HepG2 (cell line): ENCODE results near the gene FANCL. TPM values are rescaled to one million over a fixed set of nuclear protein-coding genes. Genes with fewer than 3 reads are reported as not detected.
A peak's percentile ranks its signal among the peaks of the same experiment; 100 is the strongest.

Experiments used
- CEBPB ChIP-seq: IDR thresholded peaks from 2 replicates; pipeline ENCODE4 v1.6.1; 2011; ENCODE audit warnings: low read depth, low read length, improper control_type of control experiment, borderline replicate concordance
- CEBPG ChIP-seq: IDR thresholded peaks from 2 replicates; pipeline ENCODE4 v1.6.1; 2016
- CREM ChIP-seq, 2 experiments: sonication (generic) in 1 of 2; formaldehyde crosslinking in 1 of 2; IDR thresholded peaks; 2 replicates each; pipeline versions ENCODE4 v1.4.0 to v1.6.1; 2016 to 2020; ENCODE audit warnings: antibody characterized with exemption in 1 of 2, mild to moderate bottlenecking in 1 of 2, missing genetic modification reagents in 1 of 2
- EHMT2 ChIP-seq: fragments of 200-600 bp; sonication (generic); IDR thresholded peaks from 2 replicates; pipeline ENCODE4 v1.7.0; 2017; ENCODE audit warnings: antibody characterized with exemption, low read depth, low read length, borderline replicate concordance
- FOXA3 ChIP-seq: IDR thresholded peaks from 2 replicates; pipeline ENCODE4 v1.6.1; 2016; ENCODE audit warnings: missing genetic modification reagents, missing compliant biosample characterization
- HDAC2 ChIP-seq: sonication (generic); formaldehyde crosslinking; IDR thresholded peaks from 2 replicates; pipeline ENCODE4 v1.4.0; 2020; ENCODE audit warnings: missing genetic modification reagents
- JARID2 ChIP-seq: sonication (generic); formaldehyde crosslinking; IDR thresholded peaks from 2 replicates; pipeline ENCODE4 v1.8.1; 2023; ENCODE audit warnings: missing genetic modification reagents, inconsistent platforms; ENCODE audit not compliant: insufficient replicate concordance
- MEF2D ChIP-seq: sonication (generic); formaldehyde crosslinking; IDR thresholded peaks from 2 replicates; pipeline ENCODE4 v1.5.1; 2020; ENCODE audit warnings: mild to moderate bottlenecking, missing genetic modification reagents
- MLLT10 ChIP-seq: sonication (generic); formaldehyde crosslinking; IDR thresholded peaks from 2 replicates; pipeline ENCODE4 v1.4.0; 2020; ENCODE audit warnings: missing genetic modification reagents
- RBM39 ChIP-seq: fragments of 200-400 bp; formaldehyde crosslinking; IDR thresholded peaks from one replicate; pipeline ENCODE4 v1.6.1; 2018; ENCODE audit warnings: antibody characterized with exemption, mild to moderate bottlenecking, low read depth, low read length; ENCODE audit not compliant: poor library complexity, severe bottlenecking
- RXRA ChIP-seq: sonication (generic); formaldehyde crosslinking; IDR thresholded peaks from 2 replicates; pipeline ENCODE4 v1.5.1; 2020; ENCODE audit warnings: missing genetic modification reagents
- TOE1 ChIP-seq: sonication (generic); formaldehyde crosslinking; IDR thresholded peaks from 2 replicates; pipeline ENCODE4 v1.4.0; 2020; ENCODE audit warnings: mild to moderate bottlenecking, missing genetic modification reagents
- ZKSCAN5 ChIP-seq: sonication (generic); formaldehyde crosslinking; IDR thresholded peaks from 2 replicates; pipeline ENCODE4 v1.5.1; 2020; ENCODE audit warnings: mild to moderate bottlenecking, missing genetic modification reagents
- ZNF367 ChIP-seq: sonication (generic); formaldehyde crosslinking; IDR thresholded peaks from 2 replicates; pipeline ENCODE4 v1.4.0; 2020; ENCODE audit warnings: missing genetic modification reagents, borderline replicate concordance
- ZNF432 ChIP-seq: sonication (generic); formaldehyde crosslinking; IDR thresholded peaks from 2 replicates; pipeline ENCODE4 v1.5.0; 2020; ENCODE audit warnings: missing genetic modification reagents, mild to moderate bottlenecking, borderline replicate concordance
- polyA plus RNA-seq, 8 experiments: library from polyadenylated mRNA; depleted of rRNA in 3 of 8; stranded (reverse) in 7 of 8; unstranded in 1 of 8; fragments of >200 nt; fragmentation: Illumina TruSeq in 4 of 8; extraction: Trizol in 4 of 8; gene quantifications; 2 replicates each; pipeline versions ENCODE4 v1.2.1 to v1.2.3, GENCODE V29; 2011 to 2016; ENCODE audit warnings: low read depth in 4 of 8, missing spikeins in 1 of 8, mixed read lengths in 1 of 8; ENCODE audit not compliant: insufficient read depth in 1 of 8
- total RNA-seq, 5 experiments: library from RNA; depleted of rRNA; stranded (reverse); fragments of >200 nt; fragmentation: Illumina TruSeq; extraction: Trizol; gene quantifications; 2 replicates each; pipeline ENCODE4 v1.2.3, GENCODE V29; 2016; ENCODE audit warnings: low read depth in 1 of 5
- TF ChIP-seq, protein P1 (sequence below): sonication (generic); formaldehyde crosslinking; IDR thresholded peaks from 2 replicates; pipeline ENCODE4 v1.4.0; 2020; ENCODE audit warnings: mild to moderate bottlenecking, missing genetic modification reagents, borderline replicate concordance
- TF ChIP-seq, protein P2 (sequence below), 2 experiments: sonication (generic) in 1 of 2; formaldehyde crosslinking in 1 of 2; IDR thresholded peaks; 2 replicates each; pipeline versions ENCODE4 v1.4.0 to v1.6.1; 2018 to 2020; ENCODE audit warnings: missing genetic modification reagents in 2 of 2, borderline replicate concordance in 1 of 2, low read depth in 1 of 2, mild to moderate bottlenecking in 1 of 2, missing biosample characterization in 1 of 2
- TF ChIP-seq, protein P3 (sequence below): sonication (generic); formaldehyde crosslinking; IDR thresholded peaks from 2 replicates; pipeline ENCODE4 v1.5.0; 2020; ENCODE audit warnings: missing genetic modification reagents

The FANCL gene
- total and polyA plus RNA-seq, 2 of the 13 experiments (the other 11 are each of a cell fraction or from before 2014, with no cell fraction given) = 40.7 to 66.8 TPM

DNA sequence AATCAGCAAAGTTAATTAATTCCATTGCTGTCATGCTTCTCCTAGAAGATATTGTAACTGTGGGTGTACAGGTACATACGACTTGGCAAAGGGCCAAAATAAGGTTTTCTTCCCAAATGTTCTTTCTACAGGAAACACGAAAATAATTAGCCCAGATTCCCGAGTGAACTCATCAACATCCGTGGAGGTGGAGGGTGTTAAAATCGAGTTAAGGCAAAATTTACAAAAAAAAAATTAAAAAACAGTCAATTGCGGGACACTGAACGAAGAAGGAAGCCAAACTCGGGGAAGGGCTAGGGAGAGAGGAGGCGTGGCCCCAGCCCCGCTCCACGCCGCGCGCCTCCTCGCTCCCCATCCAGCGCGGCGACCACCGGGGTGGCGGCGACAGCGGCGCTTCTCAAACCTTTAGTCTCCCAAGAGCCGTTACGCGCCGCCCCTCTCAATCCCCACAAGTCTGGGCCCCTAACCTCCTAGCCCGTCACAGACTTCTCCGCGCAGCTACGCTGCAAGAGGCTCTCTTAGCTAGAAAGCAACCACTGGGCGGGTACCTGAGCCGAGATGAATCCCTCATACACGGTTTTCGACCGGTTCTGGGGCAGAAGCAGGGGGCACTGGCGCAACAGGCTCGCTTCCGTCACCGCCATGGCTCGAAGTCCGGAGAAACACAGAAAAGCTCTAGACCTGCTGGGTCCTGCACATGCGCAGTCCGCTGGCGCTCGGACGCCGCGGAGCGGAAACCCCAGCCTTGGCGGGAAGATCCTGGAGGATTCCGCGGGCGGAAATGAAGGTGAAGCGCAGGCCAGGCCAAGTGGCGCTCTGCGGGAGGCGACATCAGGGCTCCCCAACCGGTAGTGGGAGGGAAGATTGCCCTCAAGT is at the start of gene FANCL (continued):
- TF ChIP-seq, protein P1, sequence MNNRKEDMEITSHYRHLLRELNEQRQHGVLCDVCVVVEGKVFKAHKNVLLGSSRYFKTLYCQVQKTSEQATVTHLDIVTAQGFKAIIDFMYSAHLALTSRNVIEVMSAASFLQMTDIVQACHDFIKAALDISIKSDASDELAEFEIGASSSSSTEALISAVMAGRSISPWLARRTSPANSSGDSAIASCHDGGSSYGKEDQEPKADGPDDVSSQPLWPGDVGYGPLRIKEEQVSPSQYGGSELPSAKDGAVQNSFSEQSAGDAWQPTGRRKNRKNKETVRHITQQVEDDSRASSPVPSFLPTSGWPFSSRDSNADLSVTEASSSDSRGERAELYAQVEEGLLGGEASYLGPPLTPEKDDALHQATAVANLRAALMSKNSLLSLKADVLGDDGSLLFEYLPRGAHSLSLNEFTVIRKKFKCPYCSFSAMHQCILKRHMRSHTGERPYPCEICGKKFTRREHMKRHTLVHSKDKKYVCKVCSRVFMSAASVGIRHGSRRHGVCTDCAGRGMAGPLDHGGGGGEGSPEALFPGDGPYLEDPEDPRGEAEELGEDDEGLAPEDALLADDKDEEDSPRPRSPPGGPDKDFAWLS (CRISPR knock-in tag) = no peak
- TF ChIP-seq ZKSCAN5 (CRISPR knock-in tag) (no peak; the same call in 1 of the 2 replicates), CEBPG (peak; percentile 71), ZNF432 (CRISPR knock-in tag) (no peak), EHMT2 (peak; percentile 97), ZNF367 (CRISPR knock-in tag) (0 out of 2 replicates have a peak, but pooled peaks have one; percentile 39), JARID2 (CRISPR knock-in tag) (peak; percentile 32), TOE1 (CRISPR knock-in tag) (peak; percentile 79; the same call in 1 of the 2 replicates), RXRA (peak; percentile 85), CEBPB (peak; percentile 90), HDAC2 (CRISPR knock-in tag) (no peak; the same call in 1 of the 2 replicates), CREM (IDR thresholded peaks at IDR 0.05) (peak; percentile 56; the same call in 1 of the 2 replicates), CREM (CRISPR knock-in tag; IDR thresholded peaks at IDR 0.05) (no peak), MEF2D (CRISPR knock-in tag) (peak; percentile 95), RBM39 (peak; percentile 96), FOXA3 (CRISPR knock-in tag) (peak; percentile 55; the same call in 1 of the 2 replicates), MLLT10 (CRISPR knock-in tag) (no peak)
- TF ChIP-seq, protein P2, sequence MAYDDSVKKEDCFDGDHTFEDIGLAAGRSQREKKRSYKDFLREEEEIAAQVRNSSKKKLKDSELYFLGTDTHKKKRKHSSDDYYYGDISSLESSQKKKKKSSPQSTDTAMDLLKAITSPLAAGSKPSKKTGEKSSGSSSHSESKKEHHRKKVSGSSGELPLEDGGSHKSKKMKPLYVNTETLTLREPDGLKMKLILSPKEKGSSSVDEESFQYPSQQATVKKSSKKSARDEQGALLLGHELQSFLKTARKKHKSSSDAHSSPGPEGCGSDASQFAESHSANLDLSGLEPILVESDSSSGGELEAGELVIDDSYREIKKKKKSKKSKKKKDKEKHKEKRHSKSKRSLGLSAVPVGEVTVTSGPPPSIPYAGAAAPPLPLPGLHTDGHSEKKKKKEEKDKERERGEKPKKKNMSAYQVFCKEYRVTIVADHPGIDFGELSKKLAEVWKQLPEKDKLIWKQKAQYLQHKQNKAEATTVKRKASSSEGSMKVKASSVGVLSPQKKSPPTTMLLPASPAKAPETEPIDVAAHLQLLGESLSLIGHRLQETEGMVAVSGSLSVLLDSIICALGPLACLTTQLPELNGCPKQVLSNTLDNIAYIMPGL (CRISPR knock-in tag; IDR thresholded peaks at IDR 0.05; ENCODE audit: borderline replicate concordance in 1 of 2, low read depth in 1 of 2) = peak; percentile 69 to 84
- TF ChIP-seq, protein P3, sequence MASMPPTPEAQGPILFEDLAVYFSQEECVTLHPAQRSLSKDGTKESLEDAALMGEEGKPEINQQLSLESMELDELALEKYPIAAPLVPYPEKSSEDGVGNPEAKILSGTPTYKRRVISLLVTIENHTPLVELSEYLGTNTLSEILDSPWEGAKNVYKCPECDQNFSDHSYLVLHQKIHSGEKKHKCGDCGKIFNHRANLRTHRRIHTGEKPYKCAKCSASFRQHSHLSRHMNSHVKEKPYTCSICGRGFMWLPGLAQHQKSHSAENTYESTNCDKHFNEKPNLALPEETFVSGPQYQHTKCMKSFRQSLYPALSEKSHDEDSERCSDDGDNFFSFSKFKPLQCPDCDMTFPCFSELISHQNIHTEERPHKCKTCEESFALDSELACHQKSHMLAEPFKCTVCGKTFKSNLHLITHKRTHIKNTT = no peak; the same call in 1 of the 2 replicates
